Fibroblast of villous mesenchyme (primary cell): ENCODE data around the gene PID1. TPM values are rescaled to one million over a fixed set of nuclear protein-coding genes. Genes with fewer than 3 reads are reported as not detected.

Experiments
- DNase-seq: peaks from one replicate; pipeline ENCODE4 v3.0.0-alpha.2; 2010; ENCODE audit warnings: low read depth
- H3K4me3 ChIP-seq: 2 replicates; pipeline ENCODE4 v1.5.1; 2011; ENCODE audit warnings: low read depth, mild to moderate bottlenecking, low read length
- total RNA-seq: library from RNA; depleted of rRNA; stranded (reverse); fragments of >200 nt; gene quantifications from 2 replicates; pipeline ENCODE4 v1.2.3, GENCODE V29; 2012
- TF ChIP-seq, protein P1 (sequence below): IDR thresholded peaks from 2 replicates; pipeline ENCODE4 v1.5.1; 2012; ENCODE audit warnings: low read depth, mild to moderate bottlenecking, low read length; ENCODE audit not compliant: insufficient read depth

The PID1 gene
- total RNA-seq, 1 donor = 12.1 TPM

GRCh38 chr2:229104974-229105387 is 166.1 kb downstream of the PID1 start:
- TF ChIP-seq, protein P1, sequence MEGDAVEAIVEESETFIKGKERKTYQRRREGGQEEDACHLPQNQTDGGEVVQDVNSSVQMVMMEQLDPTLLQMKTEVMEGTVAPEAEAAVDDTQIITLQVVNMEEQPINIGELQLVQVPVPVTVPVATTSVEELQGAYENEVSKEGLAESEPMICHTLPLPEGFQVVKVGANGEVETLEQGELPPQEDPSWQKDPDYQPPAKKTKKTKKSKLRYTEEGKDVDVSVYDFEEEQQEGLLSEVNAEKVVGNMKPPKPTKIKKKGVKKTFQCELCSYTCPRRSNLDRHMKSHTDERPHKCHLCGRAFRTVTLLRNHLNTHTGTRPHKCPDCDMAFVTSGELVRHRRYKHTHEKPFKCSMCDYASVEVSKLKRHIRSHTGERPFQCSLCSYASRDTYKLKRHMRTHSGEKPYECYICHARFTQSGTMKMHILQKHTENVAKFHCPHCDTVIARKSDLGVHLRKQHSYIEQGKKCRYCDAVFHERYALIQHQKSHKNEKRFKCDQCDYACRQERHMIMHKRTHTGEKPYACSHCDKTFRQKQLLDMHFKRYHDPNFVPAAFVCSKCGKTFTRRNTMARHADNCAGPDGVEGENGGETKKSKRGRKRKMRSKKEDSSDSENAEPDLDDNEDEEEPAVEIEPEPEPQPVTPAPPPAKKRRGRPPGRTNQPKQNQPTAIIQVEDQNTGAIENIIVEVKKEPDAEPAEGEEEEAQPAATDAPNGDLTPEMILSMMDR = no peak
- H3K4me3 ChIP-seq = no peak overlapping the region
- DNase-seq = peak; percentile 32

DNA sequence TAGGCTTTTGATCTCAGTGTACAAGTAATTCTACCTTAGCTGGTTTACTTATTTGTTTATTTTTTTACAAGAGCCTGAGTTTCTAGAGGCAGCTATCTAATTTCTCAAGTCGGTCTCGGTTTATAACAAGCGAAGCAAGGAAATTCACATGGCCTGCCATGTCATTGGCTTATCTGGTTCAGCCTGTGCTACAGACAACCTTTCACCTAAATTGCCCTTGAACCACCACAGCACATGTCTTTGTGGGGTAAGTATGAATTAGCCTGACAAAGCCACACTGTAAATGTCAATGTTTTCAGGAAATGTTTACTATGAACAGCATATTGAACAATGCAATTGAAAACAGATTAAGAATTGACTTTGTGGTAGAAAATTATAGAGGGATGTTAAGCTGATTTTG is 167.1 kb downstream of the PID1 start:
- H3K4me3 ChIP-seq = no peak overlapping the region
- TF ChIP-seq, protein P1 = no peak

GRCh38 chr2:229101314-229101713 is 169.8 kb downstream of the PID1 start:
- DNase-seq = no peak
- H3K4me3 ChIP-seq = no peak overlapping the region
- TF ChIP-seq, protein P1 = no peak

More for the DNA sequence above, 167.1 kb downstream of the PID1 start:
- no peak for DNase-seq

DNA sequence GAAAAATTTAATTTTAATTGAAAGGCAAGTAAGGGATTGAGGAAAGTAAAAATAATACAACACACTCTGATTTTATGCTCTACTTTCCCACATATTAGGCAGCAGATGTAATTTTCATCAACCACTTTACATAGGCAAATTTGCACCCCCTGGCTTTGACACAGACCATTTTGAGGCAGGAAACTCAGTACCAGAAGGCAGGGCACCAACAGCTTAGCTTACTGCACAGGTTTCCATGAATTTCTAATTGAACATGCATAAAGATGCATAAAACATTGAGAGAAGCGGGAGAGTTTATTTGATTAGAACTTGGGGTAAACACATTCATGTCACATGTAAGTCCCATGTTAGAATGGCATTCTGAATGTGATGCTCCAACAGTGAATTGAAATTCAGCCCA is 171.9 kb downstream of the PID1 start:
- no peak overlapping the region for H3K4me3 ChIP-seq
- TF ChIP-seq, protein P1 = no peak
- DNase-seq = no peak

DNA sequence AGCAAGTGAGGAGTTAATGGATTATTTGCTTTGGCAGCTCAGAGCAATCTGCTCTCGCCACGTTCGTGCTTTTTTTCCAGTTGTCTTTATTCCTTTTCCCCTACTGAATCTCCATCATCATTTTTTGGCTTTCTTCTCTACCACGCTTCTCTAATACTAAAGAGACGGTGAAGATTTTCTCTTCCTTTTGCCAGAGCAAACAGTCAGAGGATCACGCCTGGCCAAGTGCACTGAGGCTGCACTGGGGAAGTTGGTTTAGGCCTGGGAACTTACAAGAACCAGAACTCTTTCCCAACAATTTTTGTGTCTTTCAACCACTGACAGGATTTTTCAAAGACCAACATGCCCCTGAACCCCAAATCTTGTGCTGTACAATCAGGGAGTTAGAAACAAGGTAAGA is 172.3 kb downstream of the PID1 start:
- TF ChIP-seq, protein P1 = no peak
- no peak for DNase-seq
- H3K4me3 ChIP-seq = no peak overlapping the region

GRCh38 chr2:229096409-229097066 is 174.5 kb downstream of the PID1 start:
- TF ChIP-seq, protein P1 = no peak
- peak; percentile 16 for DNase-seq
- H3K4me3 ChIP-seq = no peak overlapping the region

- no peak for DNase-seq
- no peak overlapping the region for H3K4me3 ChIP-seq
- TF ChIP-seq, protein P1 = no peak
These were observed 175.6 kb downstream of the PID1 start for GRCh38 chr2:229095472-229095871.
